ENCODE results near the gene YLPM1.

DNA sequence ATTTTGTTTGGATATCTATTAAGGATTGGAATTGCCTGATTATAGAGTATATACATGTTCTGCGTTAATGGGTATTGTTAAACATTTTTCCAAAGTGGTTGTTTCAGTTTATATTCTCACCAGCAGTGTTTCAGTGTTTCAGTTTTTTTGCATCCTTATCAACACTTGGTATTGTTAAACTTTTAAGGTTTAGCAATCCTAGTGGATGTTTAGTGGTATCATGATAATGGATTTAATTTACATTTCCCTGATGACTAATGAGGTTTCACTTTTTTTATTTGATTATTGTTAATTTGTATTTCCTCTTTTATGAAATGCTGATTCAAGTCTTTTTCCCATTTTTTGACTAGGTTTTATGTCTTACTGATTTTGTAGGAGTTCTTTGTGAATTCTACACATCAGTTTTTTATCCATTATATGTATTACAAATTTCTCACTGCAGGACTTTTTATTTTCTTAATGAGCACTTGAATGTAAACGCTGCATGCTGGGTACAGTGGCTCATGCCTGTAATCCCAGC, 23.7 kb downstream of the YLPM1 start:
- TF ChIP-seq, protein P1, sequence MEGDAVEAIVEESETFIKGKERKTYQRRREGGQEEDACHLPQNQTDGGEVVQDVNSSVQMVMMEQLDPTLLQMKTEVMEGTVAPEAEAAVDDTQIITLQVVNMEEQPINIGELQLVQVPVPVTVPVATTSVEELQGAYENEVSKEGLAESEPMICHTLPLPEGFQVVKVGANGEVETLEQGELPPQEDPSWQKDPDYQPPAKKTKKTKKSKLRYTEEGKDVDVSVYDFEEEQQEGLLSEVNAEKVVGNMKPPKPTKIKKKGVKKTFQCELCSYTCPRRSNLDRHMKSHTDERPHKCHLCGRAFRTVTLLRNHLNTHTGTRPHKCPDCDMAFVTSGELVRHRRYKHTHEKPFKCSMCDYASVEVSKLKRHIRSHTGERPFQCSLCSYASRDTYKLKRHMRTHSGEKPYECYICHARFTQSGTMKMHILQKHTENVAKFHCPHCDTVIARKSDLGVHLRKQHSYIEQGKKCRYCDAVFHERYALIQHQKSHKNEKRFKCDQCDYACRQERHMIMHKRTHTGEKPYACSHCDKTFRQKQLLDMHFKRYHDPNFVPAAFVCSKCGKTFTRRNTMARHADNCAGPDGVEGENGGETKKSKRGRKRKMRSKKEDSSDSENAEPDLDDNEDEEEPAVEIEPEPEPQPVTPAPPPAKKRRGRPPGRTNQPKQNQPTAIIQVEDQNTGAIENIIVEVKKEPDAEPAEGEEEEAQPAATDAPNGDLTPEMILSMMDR (IDR thresholded peaks at IDR 0.05): peak; percentile 21; the same call in 1 of the 2 replicates
- no peak for TF ChIP-seq RAD21 (IDR thresholded peaks at IDR 0.05; ENCODE audit: low read length)
